Spleen (tissue), 11 donors: Measurements from ENCODE around the gene LYPD8. TPM values are rescaled to one million over a fixed set of nuclear protein-coding genes. Genes with fewer than 3 reads are reported as not detected.

Source experiments
- DNase-seq: peaks from one replicate; pipeline ENCODE4 v3.0.0-alpha.2; 2020
- H3K27ac ChIP-seq, 8 donors: fragments of 200-600 bp; sonication (generic) in 7 of 8; 1 replicate in 4 of 8; 2 replicates in 4 of 8; pipeline versions ENCODE4 v1.5.0 to v1.8.0; 2016 to 2021; ENCODE audit warnings: inconsistent platforms in 4 of 8, mild to moderate bottlenecking in 4 of 8, moderate library complexity in 1 of 8
- H3K27me3 ChIP-seq, 7 donors: fragments of 200-600 bp; sonication (generic) in 6 of 7; replicated peaks in 1 of 7; 1 replicate in 4 of 7; 2 replicates in 3 of 7; pipeline versions ENCODE4 v1.5.0 to v1.8.0; 2016 to 2021; ENCODE audit warnings: inconsistent platforms in 3 of 7, mild to moderate bottlenecking in 1 of 7
- H3K36me3 ChIP-seq, 6 donors: fragments of 200-600 bp; sonication (generic) in 5 of 6; 1 replicate in 4 of 6; 2 replicates in 2 of 6; pipeline versions ENCODE4 v1.5.0 to v1.8.0; 2016 to 2021; ENCODE audit warnings: inconsistent platforms in 2 of 6
- H3K4me1 ChIP-seq, 6 donors: fragments of 200-600 bp; sonication (generic) in 5 of 6; 1 replicate in 3 of 6; 2 replicates in 3 of 6; pipeline versions ENCODE4 v1.5.0 to v1.8.0; 2016 to 2021; ENCODE audit warnings: inconsistent platforms in 3 of 6
- H3K4me3 ChIP-seq, 8 donors: fragments of 200-600 bp; sonication (generic) in 7 of 8; 1 replicate in 4 of 8; 2 replicates in 4 of 8; pipeline versions ENCODE4 v1.5.0 to v1.8.0; 2016 to 2021; ENCODE audit warnings: inconsistent platforms in 4 of 8, mild to moderate bottlenecking in 4 of 8, moderate library complexity in 2 of 8
- H3K9me3 ChIP-seq, 8 donors: fragments of 200-600 bp; sonication (generic) in 7 of 8; 1 replicate in 4 of 8; 2 replicates in 4 of 8; pipeline versions ENCODE4 v1.5.0 to v1.8.0; 2016 to 2021; ENCODE audit warnings: inconsistent platforms in 4 of 8
- POLR2A ChIP-seq, 3 donors: fragments of 450-650 bp; IDR thresholded peaks; one replicate each; pipeline ENCODE4 v1.5.1; 2017; ENCODE audit warnings: antibody characterized with exemption in 3 of 3, mild to moderate bottlenecking in 1 of 3
- POLR2AphosphoS5 ChIP-seq, 3 donors: sonication (generic); formaldehyde crosslinking; IDR thresholded peaks; one replicate each; pipeline ENCODE4 v1.5.1; 2017; ENCODE audit warnings: antibody characterized with exemption in 3 of 3
- WGBS, 5 donors: extraction: QIAGEN DNeasy Blood & Tissue Kit in 3 of 5; methylation state at CpG; one replicate each; pipeline versions ENCODE4 v1.1.5 to v1.1.7; 2013 to 2018; 5-methylcytosine and 5-hydroxymethylcytosine counted together
- intact Hi-C: fragments of 100-400 bp; cut with DNase I; formaldehyde crosslinking; loops from one replicate; pipeline ENCODE4 v1.15.0; 2023; ENCODE audit warnings: low total_unique reads
- polyA plus RNA-seq, 3 donors: library from polyadenylated mRNA; stranded (reverse); fragments of 200-250 nt; gene quantifications; one replicate each; pipeline ENCODE4 v1.2.1, GENCODE V29; 2013
- total RNA-seq, 7 donors: library from RNA; depleted of rRNA in 3 of 7; stranded (reverse); fragments of >200 nt in 3 of 7; fragmentation: NEBNext Ultra II Directional in 4 of 7; extraction: Animal tissue kit (Norgen Biotek cat#: 25700) in 4 of 7; gene quantifications; one replicate each; pipeline versions ENCODE4 v1.1.0 to v1.2.1, GENCODE V29; 2016 to 2021
- TF ChIP-seq, protein P1 (sequence below), 11 experiments: fragments of 200-600 bp in 7 of 11; fragments of 450-650 bp in 4 of 11; sonication (generic) in 4 of 11; IDR thresholded peaks in 8 of 11; conservative IDR thresholded peaks in 3 of 11; 1 replicate in 7 of 11; 2 replicates in 4 of 11; pipeline versions ENCODE4 v1.4.0 to v1.8.0; 2016 to 2021; ENCODE audit warnings: antibody characterized with exemption in 11 of 11, inconsistent platforms in 4 of 11, mild to moderate bottlenecking in 1 of 11
- donor health status: healthy with polysubstance abuse.
- donor health status: DM: no; HTN: no; CAD: no; lungs with moderate emphysema.
- donor health status: DM: no; HTN: no; CAD: no.
- donor health status: Bipolar disorder and iron deficiency.
- donor health status: healthy.
- donor health status: DM: no; HTN: no; CAD: no.
- donor health status: DM: yes; HTN: yes; CAD: no.

Gene LYPD8
- total and polyA plus RNA-seq, 10 donors, result 0.09 to 0.54 (median 0.17) TPM; not detected in 5

DNA sequence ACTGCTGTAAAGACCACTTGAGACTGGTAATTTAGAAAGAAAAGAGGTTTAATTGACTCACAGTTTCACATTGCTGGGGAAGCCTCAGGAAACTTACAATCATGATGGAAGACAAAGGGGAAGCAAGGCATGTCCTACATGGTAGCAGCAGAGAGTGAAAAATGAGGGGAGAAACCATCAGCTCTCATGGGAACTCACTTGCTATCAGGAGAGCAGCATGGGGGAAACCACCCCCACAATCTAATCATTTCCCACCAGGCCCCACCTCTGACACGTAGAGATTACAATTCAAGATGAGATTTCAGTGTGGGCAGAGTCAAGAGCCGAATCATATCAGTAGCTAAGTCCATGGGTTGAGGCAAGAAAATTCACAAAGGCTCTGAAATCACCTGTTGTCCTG is 23.8 kb upstream of the LYPD8 start:
- Histone ChIP-seq H3K4me3 (no peak overlapping the region), H3K9me3 (peaks cover 0 to 31% (median 15%) of the 10 kb centered on the region in 8 donors), H3K27ac (peak overlapping the region in 3 of 8 donors; percentile 10 to 70 (median 14)), H3K4me1 (peaks cover 0 to 19% (median 3%) of the 10 kb centered on the region in 6 donors), H3K27me3 (no peaks in the 10 kb centered on the region), H3K36me3 (no peaks in the 10 kb centered on the region)
- 59 to 73% (median 65%) methylated on average over 2 of the region's 2 CpGs for WGBS, 5 donors
- intact Hi-C loops, result no loop called here
- TF ChIP-seq POLR2AphosphoS5 (IDR thresholded peaks at IDR 0.05) (no peak), POLR2A (IDR thresholded peaks at IDR 0.05) (no peak)
- TF ChIP-seq, protein P1, sequence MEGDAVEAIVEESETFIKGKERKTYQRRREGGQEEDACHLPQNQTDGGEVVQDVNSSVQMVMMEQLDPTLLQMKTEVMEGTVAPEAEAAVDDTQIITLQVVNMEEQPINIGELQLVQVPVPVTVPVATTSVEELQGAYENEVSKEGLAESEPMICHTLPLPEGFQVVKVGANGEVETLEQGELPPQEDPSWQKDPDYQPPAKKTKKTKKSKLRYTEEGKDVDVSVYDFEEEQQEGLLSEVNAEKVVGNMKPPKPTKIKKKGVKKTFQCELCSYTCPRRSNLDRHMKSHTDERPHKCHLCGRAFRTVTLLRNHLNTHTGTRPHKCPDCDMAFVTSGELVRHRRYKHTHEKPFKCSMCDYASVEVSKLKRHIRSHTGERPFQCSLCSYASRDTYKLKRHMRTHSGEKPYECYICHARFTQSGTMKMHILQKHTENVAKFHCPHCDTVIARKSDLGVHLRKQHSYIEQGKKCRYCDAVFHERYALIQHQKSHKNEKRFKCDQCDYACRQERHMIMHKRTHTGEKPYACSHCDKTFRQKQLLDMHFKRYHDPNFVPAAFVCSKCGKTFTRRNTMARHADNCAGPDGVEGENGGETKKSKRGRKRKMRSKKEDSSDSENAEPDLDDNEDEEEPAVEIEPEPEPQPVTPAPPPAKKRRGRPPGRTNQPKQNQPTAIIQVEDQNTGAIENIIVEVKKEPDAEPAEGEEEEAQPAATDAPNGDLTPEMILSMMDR (IDR thresholded peaks at IDR 0.05 in 8 of 11, conservative IDR thresholded peaks at IDR 0.05 in 3 of 11), result no peak
- DNase-seq, result no peak

- DNase-seq, result no peak
- Histone ChIP-seq H3K27me3 (no peaks in the 10 kb centered on the region), H3K4me3 (peak overlapping the region in 1 of 8 donors; percentile 40), H3K9me3 (peaks cover 0 to 31% (median 15%) of the 10 kb centered on the region in 8 donors), H3K27ac (peak overlapping the region in 2 of 8 donors; percentile 14 to 70), H3K4me1 (peaks cover 0 to 15% (median 3%) of the 10 kb centered on the region in 6 donors), H3K36me3 (no peaks in the 10 kb centered on the region)
- intact Hi-C loops, result no loop called here
- TF ChIP-seq POLR2AphosphoS5 (IDR thresholded peaks at IDR 0.05), result no peak
- TF ChIP-seq, protein P1 (IDR thresholded peaks at IDR 0.05 in 8 of 11, conservative IDR thresholded peaks at IDR 0.05 in 3 of 11), result no peak
- 90 to 98% (median 91%) methylated on average over 2 of the region's 2 CpGs for WGBS, 5 donors
Measured at GRCh38 chr1:248778906-248779305, 23.3 kb upstream of the LYPD8 start.

GRCh38 chr1:248776991-248777390 is 21.4 kb upstream of the LYPD8 start:
- no peak for DNase-seq
- Histone ChIP-seq H3K4me3 (no peak overlapping the region), H3K27me3 (no peaks in the 10 kb centered on the region), H3K27ac (no peak overlapping the region), H3K36me3 (no peaks in the 10 kb centered on the region), H3K4me1 (no peaks in the 10 kb centered on the region), H3K9me3 (peaks cover 0 to 31% (median 15%) of the 10 kb centered on the region in 8 donors)
- TF ChIP-seq POLR2A (IDR thresholded peaks at IDR 0.05), result no peak
- TF ChIP-seq POLR2AphosphoS5 (IDR thresholded peaks at IDR 0.05), result no peak
- TF ChIP-seq, protein P1 (IDR thresholded peaks at IDR 0.05 in 8 of 11, conservative IDR thresholded peaks at IDR 0.05 in 3 of 11), result no peak
- intact Hi-C loops, result no loop called here

DNA sequence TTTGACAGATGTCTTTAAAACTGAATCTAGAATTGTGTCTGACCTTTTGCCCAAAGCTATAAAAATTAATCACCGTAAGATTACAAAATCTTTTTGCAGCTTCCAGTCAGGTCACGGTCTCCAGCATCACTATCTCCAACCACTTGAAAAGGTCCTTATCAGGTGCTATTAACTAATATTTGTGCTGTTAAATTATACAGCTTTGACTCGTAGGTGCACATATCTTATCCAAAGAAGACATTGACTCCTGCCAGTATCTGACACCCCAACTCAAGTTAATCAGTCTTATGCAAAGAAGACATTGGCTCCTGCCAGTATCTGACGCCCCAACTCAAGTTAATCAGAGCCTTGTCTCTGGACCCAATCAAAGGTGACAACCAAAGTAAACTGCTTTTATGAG is 19.9 kb upstream of the LYPD8 start:
- 83 to 88% (median 85%) methylated on average over 4 of the region's 4 CpGs for WGBS, 5 donors
- DNase-seq, result no peak
- H3K4me1 ChIP-seq, result no peaks in the 10 kb centered on the region
- no peaks in the 10 kb centered on the region for H3K27me3 ChIP-seq
- peaks cover 0 to 22% (median 12%) of the 10 kb centered on the region in 8 donors for H3K9me3 ChIP-seq
- no peak overlapping the region for H3K27ac ChIP-seq
- intact Hi-C loops, result no loop called here
- no peaks in the 10 kb centered on the region for H3K36me3 ChIP-seq
- no peak overlapping the region for H3K4me3 ChIP-seq
- TF ChIP-seq POLR2AphosphoS5 (IDR thresholded peaks at IDR 0.05) (no peak), POLR2A (IDR thresholded peaks at IDR 0.05) (no peak)
- TF ChIP-seq, protein P1 (IDR thresholded peaks at IDR 0.05 in 8 of 11, conservative IDR thresholded peaks at IDR 0.05 in 3 of 11), result no peak
